Vagina (tissue), 2 donors: Measurements from ENCODE around the gene SLC4A11. TPM values are rescaled to one million over a fixed set of nuclear protein-coding genes. Genes with fewer than 3 reads are reported as not detected.

ENCODE experiments used
- DNase-seq, 2 donors: peaks; one replicate each; pipeline ENCODE4 v3.0.0-alpha.2; 2017; ENCODE audit errors: extremely low spot score in 2 of 2
- H3K27ac ChIP-seq: fragments of 200-600 bp; sonication (generic); one replicate; pipeline ENCODE4 v1.5.1; 2019
- H3K27me3 ChIP-seq: fragments of 200-600 bp; sonication (generic); one replicate; pipeline ENCODE4 v1.5.1; 2019
- H3K36me3 ChIP-seq, 2 donors: fragments of 200-600 bp; sonication (generic); one replicate each; pipeline ENCODE4 v1.5.1; 2017 to 2019
- H3K4me1 ChIP-seq: fragments of 200-600 bp; sonication (generic); one replicate; pipeline ENCODE4 v1.5.1; 2019
- H3K4me3 ChIP-seq, 2 donors: fragments of 200-600 bp; sonication (generic); 1 replicate in 1 of 2; 2 replicates in 1 of 2; pipeline ENCODE4 v1.5.1; 2016 to 2019
- H3K9me3 ChIP-seq: fragments of 200-600 bp; sonication (generic); one replicate; pipeline ENCODE4 v1.5.1; 2019
- CTCF ChIP-seq, 3 experiments: fragments of 450-650 bp in 2 of 3; fragments of 200-600 bp in 1 of 3; sonication (generic) in 1 of 3; IDR thresholded peaks; one replicate each; pipeline ENCODE4 v1.5.1; 2017 to 2019; ENCODE audit warnings: antibody characterized with exemption in 3 of 3, mild to moderate bottlenecking in 2 of 3, moderate library complexity in 2 of 3
- POLR2A ChIP-seq, 2 donors: fragments of 450-650 bp; IDR thresholded peaks; one replicate each; pipeline ENCODE4 v1.6.1; 2017; ENCODE audit warnings: antibody characterized with exemption in 2 of 2, mild to moderate bottlenecking in 2 of 2, moderate library complexity in 2 of 2
- POLR2AphosphoS5 ChIP-seq, 2 donors: sonication (generic); formaldehyde crosslinking; IDR thresholded peaks; one replicate each; pipeline ENCODE4 v1.9.0; 2017; ENCODE audit warnings: antibody characterized with exemption in 2 of 2, mild to moderate bottlenecking in 2 of 2, low read depth in 1 of 2; ENCODE audit not compliant: insufficient read depth in 1 of 2
- intact Hi-C: fragments of 100-400 bp; cut with DNase I; formaldehyde crosslinking; loops from one replicate; pipeline ENCODE4 v1.15.1; 2023
- total RNA-seq: library from RNA; depleted of rRNA; stranded (reverse); fragments of >200 nt; gene quantifications from one replicate; pipeline ENCODE4 v1.2.3, GENCODE V29; 2016

SLC4A11 gene
- total RNA-seq, 1 donor from 2014 or later = 4.9 TPM

- H3K27me3 ChIP-seq = no peaks in the 10 kb centered on the region
- intact Hi-C loops = no loop called here
- TF ChIP-seq CTCF (IDR thresholded peaks at IDR 0.05) = no peak
- TF ChIP-seq POLR2AphosphoS5 (IDR thresholded peaks at IDR 0.05; ENCODE audit: insufficient read depth in 1 of 2, low read depth in 1 of 2) = no peak
- TF ChIP-seq POLR2A (IDR thresholded peaks at IDR 0.05) = no peak
- no peak overlapping the region for H3K27ac ChIP-seq
- no peak overlapping the region for H3K4me3 ChIP-seq
- H3K36me3 ChIP-seq = peaks cover 0 to 10% of the 10 kb centered on the region in 2 donors
- H3K4me1 ChIP-seq = no peaks in the 10 kb centered on the region
- DNase-seq = no peak
- no peaks in the 10 kb centered on the region for H3K9me3 ChIP-seq
These were observed 10.8 kb downstream of the SLC4A11 start for GRCh38 chr20:3227936-3228749.

GRCh38 chr20:3227506-3227905 is 11.5 kb downstream of the SLC4A11 start:
- intact Hi-C loops = no loop called here
- Histone ChIP-seq H3K27me3 (no peaks in the 10 kb centered on the region), H3K4me3 (no peak overlapping the region), H3K4me1 (no peaks in the 10 kb centered on the region), H3K36me3 (peaks cover 0 to 16% of the 10 kb centered on the region in 2 donors), H3K9me3 (no peaks in the 10 kb centered on the region), H3K27ac (no peak overlapping the region)
- TF ChIP-seq CTCF (IDR thresholded peaks at IDR 0.05) (no peak), POLR2A (IDR thresholded peaks at IDR 0.05) (no peak), POLR2AphosphoS5 (IDR thresholded peaks at IDR 0.05; ENCODE audit: insufficient read depth in 1 of 2, low read depth in 1 of 2) (no peak)
- no peak for DNase-seq

GRCh38 chr20:3226864-3227263 is 12.1 kb downstream of the SLC4A11 start:
- TF ChIP-seq POLR2AphosphoS5 (IDR thresholded peaks at IDR 0.05; ENCODE audit: insufficient read depth in 1 of 2, low read depth in 1 of 2) (no peak), CTCF (IDR thresholded peaks at IDR 0.05) (no peak), POLR2A (IDR thresholded peaks at IDR 0.05) (no peak)
- Histone ChIP-seq H3K4me3 (no peak overlapping the region), H3K36me3 (peaks cover 0 to 21% of the 10 kb centered on the region in 2 donors), H3K27ac (no peak overlapping the region), H3K9me3 (no peaks in the 10 kb centered on the region), H3K27me3 (no peaks in the 10 kb centered on the region), H3K4me1 (no peaks in the 10 kb centered on the region)
- no peak for DNase-seq
- intact Hi-C loops = no loop called here

DNA sequence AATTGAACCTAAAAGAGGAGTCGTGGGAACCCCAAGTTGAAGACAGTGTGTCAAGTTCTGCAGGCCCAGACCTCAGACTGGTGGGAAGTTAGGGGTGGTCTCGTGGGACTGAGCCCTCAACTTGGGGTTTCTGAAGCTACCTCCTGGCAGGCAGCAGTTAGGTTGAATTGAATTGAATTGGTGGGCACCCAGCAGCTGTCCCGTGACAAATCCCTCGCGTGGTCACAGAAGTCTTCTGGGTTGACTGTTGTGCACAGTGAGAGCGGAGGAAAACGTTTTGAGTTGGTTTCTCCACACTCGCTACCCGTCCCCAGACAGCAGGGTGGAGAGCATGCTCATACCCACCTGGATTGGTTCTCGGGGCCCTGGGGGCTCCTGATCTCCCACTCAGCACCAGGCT is 12.9 kb downstream of the SLC4A11 start:
- Histone ChIP-seq H3K4me1 (no peaks in the 10 kb centered on the region), H3K27me3 (no peaks in the 10 kb centered on the region), H3K4me3 (no peak overlapping the region), H3K9me3 (no peaks in the 10 kb centered on the region), H3K27ac (no peak overlapping the region), H3K36me3 (peaks cover 0 to 29% of the 10 kb centered on the region in 2 donors)
- no peak for DNase-seq
- intact Hi-C loops = no loop called here
- TF ChIP-seq CTCF (IDR thresholded peaks at IDR 0.05) (no peak), POLR2A (IDR thresholded peaks at IDR 0.05) (no peak), POLR2AphosphoS5 (IDR thresholded peaks at IDR 0.05; ENCODE audit: insufficient read depth in 1 of 2, low read depth in 1 of 2) (no peak)
